ENCODE data around the gene PIH1D2.
"Not testable (repeated sequence)": the region's sequence is repeated elsewhere in the genome, so short reads cannot be mapped to it uniquely, and the experiment has no call there.

The PIH1D2 gene, protein sequence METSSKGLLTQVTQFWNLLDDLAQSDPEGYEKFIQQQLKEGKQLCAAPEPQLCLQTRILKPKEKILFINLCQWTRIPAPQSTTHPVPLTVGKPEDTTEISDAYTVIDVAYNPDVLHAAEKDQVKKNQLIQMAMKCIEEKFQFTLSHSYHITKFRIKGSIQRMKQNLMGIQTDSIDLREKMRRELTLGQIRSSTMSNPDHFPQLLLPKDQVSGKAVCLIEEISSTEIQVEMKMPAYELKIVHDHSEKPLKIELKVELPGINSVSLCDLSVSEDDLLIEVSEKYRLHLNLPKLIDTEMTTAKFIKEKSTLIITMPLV

DNA sequence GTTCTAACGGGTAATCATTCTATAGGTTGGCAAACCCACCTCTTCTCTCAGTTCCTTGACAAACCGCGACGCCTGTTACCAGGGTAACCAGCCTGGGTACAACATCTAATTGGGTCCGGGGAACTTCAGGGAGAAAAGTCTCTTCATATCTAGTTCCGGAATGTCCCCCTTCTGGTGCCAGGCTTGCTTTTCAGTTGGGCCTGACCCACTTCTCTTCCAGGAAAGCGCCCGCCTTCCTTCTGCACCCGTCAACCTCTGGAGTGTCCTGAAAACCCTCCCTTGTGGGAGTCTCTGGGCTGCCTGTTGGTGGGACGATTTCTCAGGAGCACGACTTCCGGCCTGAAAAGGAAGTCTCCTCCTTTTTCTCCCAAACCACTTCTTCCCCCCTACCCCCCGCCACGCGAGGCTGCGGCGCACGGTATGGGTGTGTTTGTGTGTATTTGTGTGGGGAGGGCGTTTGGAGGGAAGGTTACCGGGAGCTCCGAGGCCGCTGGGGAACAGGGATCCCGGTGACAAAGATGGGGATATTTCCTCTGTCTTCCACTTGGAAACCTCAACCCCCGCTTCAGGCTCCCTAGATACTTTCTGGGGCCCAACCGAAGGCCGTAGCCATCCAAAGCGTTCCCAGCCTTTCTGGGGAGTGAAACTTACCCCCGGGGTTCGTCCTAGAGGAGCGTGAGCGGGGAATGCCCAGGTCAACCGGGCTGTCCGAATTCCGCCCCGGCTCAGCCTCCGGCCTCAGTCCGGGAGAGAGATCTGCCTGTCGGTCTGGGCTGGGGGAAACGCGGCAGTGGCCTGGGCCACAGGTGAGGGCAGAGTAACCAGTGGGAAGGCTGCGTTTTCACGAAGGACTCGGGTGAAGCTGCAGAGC is at the start of gene PIH1D2, which contains the start of gene NKAPD1:
PIH1D2 (minus strand) TSS at position 77 of the 871 bp plus-strand sequence. CDS start 843 bp downstream, outside the sequence.
NKAPD1 (plus strand) TSS at position 359 of the 871 bp plus-strand sequence. CDS start 1,276 bp downstream, outside the sequence.
- DNase-seq (ENCODE audit: low read depth in 3 of 3), result peak; percentile 55 to 69 (median 64)

DNA sequence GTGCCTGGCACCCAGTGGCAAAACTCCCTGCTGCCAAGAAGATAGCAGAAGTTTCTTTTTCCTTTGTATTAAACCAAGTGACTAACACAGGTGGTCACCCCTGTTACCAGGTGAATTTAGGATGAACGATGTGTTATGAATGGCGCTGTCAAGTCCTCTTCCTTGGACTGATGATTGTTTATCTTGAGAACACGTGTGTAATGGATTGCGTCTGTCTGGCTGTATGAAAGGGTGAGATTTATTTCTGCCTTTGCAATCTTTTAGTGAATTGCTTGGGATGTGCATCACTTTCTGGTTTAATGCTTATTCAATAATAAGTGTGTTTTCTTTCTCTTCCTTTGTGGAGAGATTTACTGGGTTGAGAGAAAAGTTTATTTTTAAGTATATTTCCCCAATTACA is 49.3 kb upstream of the PIH1D2 start:
- DNase-seq (ENCODE audit: low read depth in 3 of 3), result no peak

GRCh38 chr11:112121981-112122615 is 48.3 kb upstream of the PIH1D2 start:
- DNase-seq (ENCODE audit: low read depth in 3 of 3), result no peak

DNA sequence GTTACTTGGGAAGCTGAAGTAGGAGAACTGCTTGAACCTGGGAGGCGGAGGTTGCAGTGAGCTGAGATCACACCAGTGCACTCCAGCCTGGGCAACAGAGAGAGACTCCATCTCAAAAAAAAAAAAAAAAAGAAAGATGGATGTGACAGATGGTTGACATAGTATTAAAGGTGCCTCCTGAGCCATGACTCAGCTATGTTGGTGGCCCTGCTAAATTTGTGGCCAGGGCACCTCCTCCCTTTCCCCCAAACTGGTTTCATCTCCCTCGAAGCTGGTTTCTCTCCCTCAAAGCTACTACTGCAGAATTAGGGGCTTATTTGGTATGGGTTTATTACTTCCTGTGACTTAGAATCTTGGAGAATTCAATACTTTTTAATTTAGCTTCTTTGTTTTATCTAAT is 44.4 kb upstream of the PIH1D2 start:
- DNase-seq (ENCODE audit: low read depth in 3 of 3), result no peak

DNA sequence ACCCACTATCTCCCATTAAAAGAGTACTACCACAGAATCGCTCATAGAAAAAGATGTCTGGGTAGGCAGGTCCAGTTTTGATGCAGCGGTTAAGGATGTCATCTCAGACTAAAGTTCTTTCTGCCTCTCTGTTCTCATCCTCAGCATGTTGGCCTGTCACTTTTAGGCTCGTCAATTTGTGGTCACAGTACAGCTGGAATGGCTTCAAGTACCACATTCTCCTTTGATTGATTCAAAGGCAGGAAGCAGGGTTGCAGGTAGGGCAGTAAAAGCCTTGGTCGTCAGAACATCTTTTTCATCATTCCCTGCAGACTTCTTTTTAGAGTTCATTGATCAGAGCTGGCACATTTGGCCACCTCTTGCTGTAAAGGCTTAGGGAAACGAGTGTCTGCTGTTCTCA is 41.6 kb upstream of the PIH1D2 start:
- no peak for DNase-seq (ENCODE audit: low read depth in 3 of 3)

DNA sequence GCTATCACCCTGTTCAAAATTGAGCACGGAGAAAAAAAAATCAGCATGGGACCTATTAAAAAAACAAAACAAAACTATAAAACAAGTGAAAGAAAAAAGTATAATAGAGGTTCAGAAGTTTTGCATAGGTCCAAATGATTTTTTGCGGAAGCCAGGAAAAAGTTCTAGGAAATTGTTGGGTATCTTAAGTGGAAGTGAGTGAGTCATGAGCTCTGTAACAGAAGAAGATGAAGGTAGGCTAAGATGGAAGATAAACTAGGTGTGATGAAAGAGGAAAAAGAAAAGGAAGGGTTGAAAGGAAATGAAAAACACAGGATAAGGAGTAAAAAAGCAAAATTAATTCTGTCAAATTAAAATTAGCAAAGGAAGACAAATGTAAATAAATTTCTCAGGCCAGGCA is 40.6 kb upstream of the PIH1D2 start:
- no peak for DNase-seq (ENCODE audit: low read depth in 3 of 3)

DNA sequence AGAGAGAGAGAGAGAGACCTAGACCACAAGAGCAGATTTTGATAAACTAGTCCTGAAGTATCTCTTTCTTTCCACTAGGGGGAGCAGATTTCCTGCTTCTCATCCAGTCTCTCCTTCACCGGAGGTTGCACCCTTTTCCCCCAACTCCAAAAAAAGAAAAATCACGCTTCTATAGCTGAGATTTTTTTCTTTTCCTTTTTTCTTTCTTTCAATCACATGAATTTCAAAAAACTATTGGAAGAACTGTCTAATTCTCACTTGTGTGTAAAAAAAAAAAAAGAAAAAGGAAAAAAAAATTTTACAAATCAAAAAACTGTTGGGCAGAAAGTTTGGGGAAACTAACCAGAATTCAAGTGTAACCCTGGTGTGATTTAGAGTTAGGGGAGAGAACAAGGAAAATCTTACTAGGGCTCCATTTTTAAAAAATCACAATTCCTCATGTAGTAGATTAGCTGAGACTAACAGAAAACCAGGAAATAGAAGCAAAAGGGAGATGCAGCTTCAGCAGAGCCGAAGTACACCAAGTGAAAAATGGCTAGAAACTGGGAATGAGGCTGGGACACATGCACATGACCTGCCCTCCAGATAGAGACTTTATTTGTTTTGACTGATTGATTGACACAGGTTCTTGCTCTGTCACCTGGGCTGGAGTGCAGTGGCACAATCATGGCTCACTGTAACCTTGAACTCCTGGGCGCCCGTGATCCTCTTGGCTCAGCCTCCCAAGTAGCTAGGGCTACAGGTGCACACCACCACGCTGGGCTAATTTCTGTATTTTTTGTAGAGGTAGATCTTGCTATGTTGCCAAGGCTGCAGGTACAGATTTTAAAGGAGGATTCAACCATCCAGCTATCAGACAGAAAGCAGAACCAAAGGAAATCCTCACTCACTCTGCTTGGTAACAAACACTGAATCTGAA is 40.0 kb upstream of the PIH1D2 start:
- DNase-seq (ENCODE audit: low read depth in 3 of 3), result no peak

GRCh38 chr11:112106070-112106469 is 32.3 kb upstream of the PIH1D2 start:
- no peak for DNase-seq (ENCODE audit: low read depth in 3 of 3)

DNA sequence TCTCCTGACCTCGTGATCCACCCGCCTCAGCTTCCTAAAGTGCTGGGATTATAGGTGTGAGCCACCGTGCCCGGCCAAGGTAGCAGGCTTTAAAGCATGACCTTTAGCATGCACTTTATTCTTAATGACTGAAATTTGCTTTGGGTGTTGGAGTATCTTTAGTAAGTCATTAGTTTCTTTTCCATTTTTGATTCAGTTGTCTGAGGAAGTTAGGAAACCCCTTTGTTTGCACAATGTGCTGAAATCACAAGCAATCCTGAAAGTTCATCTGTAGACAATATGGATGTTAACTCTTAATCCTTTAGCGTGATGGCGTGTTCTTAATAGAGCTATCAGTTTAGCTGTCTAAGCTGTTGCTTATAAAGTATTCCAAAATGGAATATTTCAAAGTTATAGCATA is 29.6 kb upstream of the PIH1D2 start:
- no peak for DNase-seq (ENCODE audit: low read depth in 3 of 3)

DNA sequence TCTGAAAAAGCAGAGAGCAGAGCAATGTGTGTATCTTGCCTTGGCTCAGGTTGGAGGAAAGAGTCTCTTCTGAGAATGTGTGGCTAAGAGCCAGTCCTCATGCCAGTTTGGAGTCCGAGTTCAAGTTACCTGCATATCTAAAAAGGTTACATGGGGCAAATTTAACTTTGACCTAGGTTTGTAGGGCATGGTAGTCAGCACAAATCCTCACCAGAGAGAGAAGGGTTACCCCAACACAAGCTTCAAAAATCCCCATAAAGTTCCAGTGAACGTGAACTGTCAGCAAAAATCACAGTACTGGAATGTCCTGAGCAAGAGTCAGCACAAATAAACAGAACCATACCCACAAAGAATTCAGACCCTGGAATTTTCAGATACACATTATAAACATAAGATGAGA is 26.6 kb upstream of the PIH1D2 start:
- no peak for DNase-seq (ENCODE audit: low read depth in 3 of 3)

DNA sequence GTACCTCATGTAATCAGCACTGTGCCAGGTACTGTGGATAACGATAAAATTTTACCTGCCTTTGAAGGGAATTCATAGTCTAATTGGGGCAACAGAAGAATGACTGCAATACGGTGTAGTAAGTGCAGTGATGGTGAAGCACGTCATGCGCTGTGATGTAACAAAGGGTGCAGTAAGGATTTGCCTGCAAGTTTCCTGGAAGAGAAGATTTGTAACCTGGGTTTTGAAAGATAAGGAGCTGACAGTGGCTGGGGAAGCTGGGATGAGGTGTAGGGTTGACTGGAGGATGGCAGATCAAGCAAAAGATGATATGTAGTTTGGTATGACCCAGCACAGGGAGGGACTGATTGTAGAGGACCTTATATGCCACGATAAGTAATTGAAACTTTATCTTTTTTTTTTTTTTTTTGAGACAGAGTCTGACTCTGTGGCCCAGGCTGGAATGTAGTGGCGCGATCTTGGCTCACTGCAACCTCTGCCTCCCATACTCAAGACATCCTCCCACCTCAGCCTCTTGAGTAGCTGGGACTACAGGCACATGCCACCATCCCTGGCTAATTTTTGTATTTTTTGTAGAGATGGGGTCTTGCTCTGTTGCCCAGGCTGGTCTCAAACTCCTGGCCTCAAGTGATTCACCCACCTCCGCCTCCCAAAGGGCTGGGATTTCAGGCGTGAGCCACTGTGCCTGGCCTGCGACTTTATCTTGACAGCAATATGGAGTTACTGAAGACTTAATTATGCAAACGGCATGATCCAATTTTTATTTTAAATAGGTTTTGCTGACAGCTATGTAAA is 24.1 kb upstream of the PIH1D2 start:
- DNase-seq (ENCODE audit: low read depth in 3 of 3), result no peak

DNA sequence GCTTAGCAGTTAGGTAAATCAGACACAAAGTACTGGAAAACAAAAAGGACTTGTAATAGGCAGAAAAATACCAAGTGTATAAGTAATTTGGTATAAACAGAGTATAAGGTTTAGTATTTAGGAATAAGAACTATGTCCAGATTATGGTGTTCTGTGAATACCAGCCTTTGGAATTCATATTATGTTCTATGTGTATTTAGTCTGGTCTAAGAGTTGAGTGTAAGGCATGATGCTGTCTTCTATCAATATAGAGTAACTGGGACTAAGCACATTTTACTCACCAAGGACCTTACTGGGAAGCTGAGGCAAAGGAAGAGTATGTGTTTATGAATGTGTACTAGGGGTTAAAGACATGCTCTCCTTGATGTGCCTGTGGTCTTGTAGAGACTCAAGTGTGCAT is 22.4 kb upstream of the PIH1D2 start:
- DNase-seq (ENCODE audit: low read depth in 3 of 3), result no peak

DNA sequence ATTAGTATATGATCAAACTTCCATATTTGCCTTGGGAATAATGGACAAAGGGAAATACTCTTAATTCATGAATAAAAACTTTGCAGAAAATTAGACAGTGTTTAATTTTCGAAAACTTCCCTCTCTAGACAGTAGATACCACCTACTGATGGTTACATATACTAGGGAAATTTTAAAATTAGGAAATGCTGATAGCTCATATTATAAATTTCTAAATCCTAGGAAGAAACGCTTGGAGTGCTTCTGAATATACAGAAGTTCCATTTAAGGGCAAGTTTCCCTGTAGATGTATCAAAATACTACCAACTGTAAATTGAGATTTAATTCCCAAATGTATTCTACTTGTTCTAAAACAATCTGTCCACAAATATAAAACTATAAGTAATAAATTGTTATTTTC is 21.5 kb upstream of the PIH1D2 start:
- not testable (repeated sequence) for DNase-seq (ENCODE audit: low read depth in 3 of 3)

GRCh38 chr11:112087212-112087611 is 13.4 kb upstream of the PIH1D2 start:
- DNase-seq (ENCODE audit: low read depth in 3 of 3), result no peak

GRCh38 chr11:112086422-112087191 is 12.8 kb upstream of the PIH1D2 start, which contains the start of the genes SDHD and TIMM8B:
Gene SDHD (plus strand): TSS chr11:112086873. CDS start chr11:112086908, 35 bp downstream.
Gene TIMM8B (minus strand): TSS chr11:112086756. CDS start chr11:112086723, 33 bp downstream.
- peak; percentile 89 to 91 (median 91) for DNase-seq (ENCODE audit: low read depth in 3 of 3)

DNA sequence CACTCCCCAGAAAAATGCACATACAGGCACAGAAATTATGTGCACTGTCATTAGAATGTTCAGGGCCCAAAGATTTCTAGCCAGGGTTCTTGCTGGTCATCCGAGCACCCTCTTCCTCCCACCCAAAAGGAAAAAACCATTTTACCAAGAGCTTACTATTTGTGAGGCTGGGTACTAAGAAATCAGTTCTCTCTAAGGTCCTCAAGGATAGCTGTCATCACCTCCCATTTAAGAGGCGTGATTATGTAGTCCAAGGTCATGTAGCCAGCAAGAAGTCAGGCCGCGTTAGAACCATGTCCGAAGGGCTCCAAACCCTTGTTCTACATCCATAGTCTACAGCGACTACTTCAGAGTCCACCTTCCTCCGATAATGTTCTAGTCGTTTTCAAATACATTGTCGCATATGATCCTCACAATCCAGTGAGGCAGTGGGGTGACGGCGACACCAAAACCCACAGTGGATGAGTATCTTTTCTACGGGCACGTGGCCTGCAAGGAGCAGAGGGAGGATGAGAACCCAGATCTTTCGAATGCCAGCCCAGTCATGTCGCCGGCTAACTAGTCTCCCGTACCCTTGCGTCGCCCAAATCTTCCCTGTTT is 12.1 kb upstream of the PIH1D2 start:
- DNase-seq (ENCODE audit: low read depth in 3 of 3), result peak; percentile 11 to 40 (median 14)

GRCh38 chr11:112082729-112083128 is 8.9 kb upstream of the PIH1D2 start:
- peak in 2 of 3 donors; percentile 10 to 28 for DNase-seq (ENCODE audit: low read depth in 3 of 3)

DNA sequence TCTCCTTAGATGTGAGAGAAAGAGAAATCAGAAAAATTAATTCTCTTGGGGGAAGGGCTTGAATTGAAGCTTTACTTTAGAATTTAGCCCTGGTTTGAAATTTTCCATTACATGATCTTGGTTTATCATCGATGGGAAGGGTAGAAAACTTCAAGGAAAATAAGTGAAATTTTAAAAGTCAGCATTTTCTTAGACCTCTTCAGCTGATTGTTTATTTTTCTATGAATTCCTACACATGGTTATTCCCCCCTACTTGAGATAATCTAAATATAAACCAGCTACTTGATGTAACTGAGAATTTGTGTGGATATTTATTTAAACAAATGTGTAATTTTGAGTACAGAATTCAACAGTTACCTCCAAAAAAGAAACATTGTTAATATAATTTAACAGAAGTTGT is 10.9 kb downstream of the PIH1D2 start:
- no peak for DNase-seq (ENCODE audit: low read depth in 3 of 3)

- no peak for DNase-seq (ENCODE audit: low read depth in 3 of 3)
Measured at GRCh38 chr11:112058103-112058502, 15.7 kb downstream of the PIH1D2 start.
